HG02678 (cell line): Measurements from ENCODE around the gene APOL6.

Source experiments
- ATAC-seq: cut with Tn5 transposase; IDR thresholded peaks from one replicate; pipeline ENCODE4 v1.9.1; 2021; ENCODE audit warnings: mild to moderate bottlenecking, moderate library complexity; ENCODE audit not compliant: unreplicated experiment

APOL6 gene

GRCh38 chr22:35712672-35713071, 64.4 kb downstream of the APOL6 start:
- no peak for ATAC-seq

- ATAC-seq: no peak
Observed at GRCh38 chr22:35717572-35717971, 69.3 kb downstream of the APOL6 start, which contains the start of gene APOL5. Gene APOL5, plus strand, starts transcription at chr22:35717872. Its CDS starts 0 bp downstream, at chr22:35717872.
